ENCODE data around the gene FXN.
A peak's percentile ranks its signal among the peaks of the same experiment; 100 is the strongest.
"Not testable (repeated sequence)": the region's sequence is repeated elsewhere in the genome, so short reads cannot be mapped to it uniquely, and the experiment has no call there.

Gene FXN

GRCh38 chr9:69104830-69105527 is 69.4 kb downstream of the FXN start:
- DNase-seq (ENCODE audit: low read depth): no peak

DNA sequence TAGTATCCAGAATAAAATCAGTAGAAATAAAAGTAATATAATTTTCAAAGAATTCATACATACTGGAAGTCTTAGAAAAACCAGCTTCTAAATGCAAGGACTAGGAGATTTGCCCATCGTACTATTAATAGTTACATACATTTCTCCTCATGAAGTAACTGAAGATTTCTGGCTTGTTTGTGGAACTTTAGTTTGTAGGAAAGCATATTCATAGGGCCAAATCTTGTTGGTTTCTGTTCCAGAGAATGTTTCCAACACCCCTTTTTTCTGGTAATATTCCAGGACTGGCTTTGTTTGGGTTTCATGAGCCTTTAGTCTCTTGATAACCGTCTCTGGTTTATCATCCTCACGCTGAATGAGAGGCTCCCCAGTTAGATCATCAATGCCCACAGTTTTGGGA is 72.2 kb downstream of the FXN start:
- DNase-seq (ENCODE audit: low read depth): no peak

- not testable (repeated sequence) for DNase-seq (ENCODE audit: low read depth)
These were observed 73.2 kb downstream of the FXN start for GRCh38 chr9:69108706-69109105.

DNA sequence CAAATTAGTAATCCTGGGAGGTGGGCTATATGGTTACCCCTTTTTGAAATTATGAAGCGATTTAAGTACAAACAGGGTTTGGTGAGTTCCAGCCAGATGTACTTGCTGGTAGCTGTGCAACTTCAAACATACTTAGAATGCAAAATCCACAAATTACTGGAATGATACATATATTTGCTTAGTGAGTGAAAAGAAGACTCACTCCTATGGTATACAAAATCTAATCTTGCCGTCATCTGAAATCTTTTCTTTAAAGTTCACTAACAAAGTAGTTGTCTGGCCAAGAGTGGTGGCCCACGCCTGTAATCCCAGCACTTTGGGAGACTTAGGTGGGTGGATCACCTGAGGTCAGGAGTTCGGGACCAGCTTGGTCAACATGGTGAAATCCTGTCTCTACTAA is 73.6 kb downstream of the FXN start:
- no peak for DNase-seq (ENCODE audit: low read depth)

DNA sequence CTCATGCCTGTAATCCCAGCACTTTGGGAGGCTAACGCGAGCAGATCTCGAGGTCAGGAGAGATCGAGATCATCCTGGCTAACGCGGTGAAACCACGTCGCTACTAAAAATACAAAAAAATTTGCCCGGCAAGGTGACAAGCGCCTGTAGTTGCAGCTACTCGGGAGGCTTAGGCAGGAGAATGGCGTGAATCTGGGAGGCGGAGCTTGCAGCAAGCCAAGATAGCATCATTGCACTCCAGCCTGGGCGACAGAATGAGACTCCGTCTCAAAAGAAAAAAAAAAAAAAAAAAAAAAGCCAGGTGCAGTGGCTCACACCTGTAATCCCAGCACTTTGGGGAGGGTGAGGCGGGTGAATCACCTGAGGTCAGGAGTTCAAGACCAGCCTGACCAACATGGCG is 77.1 kb downstream of the FXN start:
- DNase-seq (ENCODE audit: low read depth): not testable (repeated sequence)

GRCh38 chr9:69115621-69116020 is 80.1 kb downstream of the FXN start:
- no peak for DNase-seq (ENCODE audit: low read depth)

DNA sequence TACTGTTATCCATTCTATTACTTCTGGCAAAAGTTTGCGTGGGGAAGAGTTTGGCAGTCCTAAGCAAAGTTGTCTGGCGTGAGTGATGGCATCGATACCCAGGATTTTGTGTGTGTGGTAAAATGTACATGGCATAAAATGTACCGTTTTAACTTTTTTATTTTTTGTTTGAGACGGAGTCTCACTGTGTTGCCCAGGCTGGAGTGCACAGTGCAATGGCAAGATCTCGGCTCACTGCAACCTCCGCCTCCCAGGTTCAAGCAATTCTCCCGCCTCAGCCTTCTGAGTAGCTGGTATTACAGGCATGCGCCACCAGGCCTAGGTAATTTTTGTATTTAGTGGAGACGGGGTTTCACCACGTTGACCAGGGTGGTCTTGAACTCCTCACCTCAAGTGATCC is 83.1 kb downstream of the FXN start:
- DNase-seq (ENCODE audit: low read depth): no peak

GRCh38 chr9:69120380-69121154 is 85.0 kb downstream of the FXN start:
- DNase-seq (ENCODE audit: low read depth): no peak

DNA sequence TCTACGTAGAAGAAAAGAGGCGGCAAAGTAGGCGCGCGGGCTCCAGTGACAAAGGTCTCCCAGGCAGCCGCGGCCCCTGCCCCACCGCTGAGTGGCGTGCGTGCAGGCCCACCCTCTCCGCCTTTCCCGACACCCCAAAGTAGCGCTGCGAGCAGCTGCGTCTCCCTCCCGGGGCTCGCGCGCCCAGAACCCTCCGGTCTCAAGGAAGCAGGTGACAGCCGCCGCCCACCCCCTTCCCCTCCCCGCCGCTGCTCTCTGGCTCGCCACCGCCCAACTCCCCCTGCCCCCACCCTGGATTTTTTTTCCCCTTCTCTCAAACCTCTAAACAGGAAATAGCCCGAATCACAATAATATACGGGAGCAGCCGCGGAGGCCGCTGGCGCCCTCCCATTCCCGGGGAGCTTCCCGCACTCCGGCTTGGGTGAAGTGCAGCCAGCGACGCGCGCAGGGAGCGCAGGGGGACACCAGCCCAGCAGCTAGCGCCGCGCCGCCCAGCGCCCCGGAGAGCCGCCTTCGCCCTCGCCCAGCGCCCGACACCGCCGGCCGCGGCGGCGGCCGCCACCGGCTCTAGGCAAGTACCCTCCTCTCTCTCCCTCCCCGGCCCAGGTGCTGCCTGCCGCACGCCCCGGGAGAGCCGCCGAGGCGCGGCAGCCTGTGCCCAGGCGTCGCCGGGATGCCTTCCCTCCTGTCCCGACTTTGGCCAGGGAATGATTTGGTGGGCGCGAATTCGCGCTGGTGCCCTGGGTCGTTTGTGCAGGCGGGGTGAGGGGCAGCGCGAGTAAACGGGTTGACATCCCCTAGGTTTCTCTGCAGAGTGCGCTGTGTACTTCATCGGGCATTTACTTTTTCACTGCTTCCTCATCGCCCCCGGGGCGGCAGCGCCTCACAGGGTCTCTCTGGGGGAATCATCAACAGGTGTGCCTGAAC is 85.9 kb downstream of the FXN start:
- DNase-seq (ENCODE audit: low read depth): no peak

- DNase-seq (ENCODE audit: low read depth): no peak
These were observed 86.6 kb downstream of the FXN start for GRCh38 chr9:69122082-69122548.

DNA sequence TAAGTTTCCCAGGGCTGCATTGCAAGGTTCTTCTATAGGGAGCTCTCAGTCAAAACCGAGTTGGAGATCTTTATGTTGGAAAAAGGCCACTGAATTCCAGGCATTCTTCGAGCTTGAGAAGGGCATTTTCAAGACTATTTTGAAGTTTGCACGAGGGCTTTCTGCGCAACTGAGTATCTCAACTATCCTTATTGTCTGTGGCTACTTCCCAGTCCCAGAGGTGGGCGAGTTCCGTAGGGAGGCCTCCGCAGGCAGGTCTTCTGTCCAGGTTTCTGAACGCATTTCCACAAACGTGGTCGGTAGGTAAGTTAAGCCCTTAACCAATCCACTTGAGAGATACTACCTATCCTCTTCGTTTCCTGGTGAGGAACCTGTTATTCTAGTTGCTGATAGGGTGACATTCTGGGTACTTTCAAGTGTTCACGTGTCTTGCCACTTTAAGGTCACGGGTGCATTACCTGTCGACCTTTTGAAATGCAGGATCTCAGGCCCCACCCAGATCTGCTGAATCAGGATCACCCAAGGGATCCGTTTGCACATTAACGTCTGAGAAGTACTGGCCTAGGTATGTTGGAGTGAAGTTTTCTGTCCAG is 87.1 kb downstream of the FXN start:
- no peak for DNase-seq (ENCODE audit: low read depth)

- peak; percentile 56 for DNase-seq (ENCODE audit: low read depth)
These were observed 95.2 kb downstream of the FXN start for GRCh38 chr9:69130456-69131441.

DNA sequence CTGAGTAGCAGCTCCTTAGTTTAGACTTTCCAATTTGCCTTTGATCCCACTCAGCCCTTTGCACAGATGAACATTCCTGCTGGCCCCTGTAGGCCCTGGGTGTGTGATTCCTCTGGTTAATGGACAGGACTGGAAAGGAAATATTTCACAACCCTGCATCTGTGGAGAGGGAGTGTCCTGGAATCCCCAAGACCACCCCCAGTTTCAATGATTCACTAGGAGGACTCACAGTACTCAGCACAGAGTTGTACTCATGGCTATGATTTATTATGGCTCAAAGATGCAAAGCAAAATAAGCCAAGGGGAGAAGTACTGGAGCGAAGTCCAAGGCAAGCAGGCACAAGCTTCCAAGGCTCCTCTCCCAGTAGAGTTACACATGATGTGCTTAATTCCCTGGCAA is 96.1 kb downstream of the FXN start:
- no peak for DNase-seq (ENCODE audit: low read depth)

DNA sequence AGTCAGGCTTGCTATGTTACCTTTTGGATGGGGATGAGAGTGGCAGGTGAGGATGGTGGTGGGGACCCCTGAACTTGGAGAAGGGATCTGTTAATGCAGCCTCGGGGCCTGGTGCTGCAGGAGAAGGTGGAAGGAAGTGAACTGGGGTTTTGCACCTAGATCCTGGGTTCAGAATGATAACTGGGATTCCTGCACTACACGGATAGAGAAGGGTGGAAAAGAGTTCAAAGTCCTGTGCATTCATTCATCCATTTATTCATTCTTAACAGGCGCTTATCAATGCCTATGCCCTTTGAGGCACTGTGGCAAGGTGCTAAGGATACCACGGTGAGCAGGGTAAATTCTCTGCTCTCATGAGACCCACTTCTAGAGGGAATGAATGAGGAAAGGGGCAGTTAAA is 96.8 kb downstream of the FXN start:
- DNase-seq (ENCODE audit: low read depth): no peak

DNA sequence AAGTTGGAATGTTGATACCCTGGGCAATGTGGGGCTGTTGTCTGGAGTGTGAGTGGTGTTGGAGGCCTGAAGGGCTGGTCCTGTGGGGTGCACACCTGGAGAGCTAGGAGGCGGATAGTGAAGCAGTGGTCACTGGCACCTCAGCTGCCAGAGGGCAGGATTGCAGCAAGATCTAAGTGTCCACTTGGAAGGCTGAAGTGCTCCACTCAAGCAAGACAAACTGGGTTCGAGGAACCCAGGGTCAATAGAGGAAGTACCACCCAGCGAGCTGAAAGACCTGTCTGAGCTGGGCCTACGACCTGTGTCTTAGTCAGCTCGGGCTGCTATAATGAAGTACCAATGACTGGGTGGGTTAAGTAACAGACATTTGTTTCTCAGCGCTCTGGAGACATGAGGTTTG is 98.9 kb downstream of the FXN start:
- no peak for DNase-seq (ENCODE audit: low read depth)

GRCh38 chr9:69136185-69136584 is 100.6 kb downstream of the FXN start:
- DNase-seq (ENCODE audit: low read depth): no peak

GRCh38 chr9:69136779-69137178 is 101.2 kb downstream of the FXN start:
- no peak for DNase-seq (ENCODE audit: low read depth)

DNA sequence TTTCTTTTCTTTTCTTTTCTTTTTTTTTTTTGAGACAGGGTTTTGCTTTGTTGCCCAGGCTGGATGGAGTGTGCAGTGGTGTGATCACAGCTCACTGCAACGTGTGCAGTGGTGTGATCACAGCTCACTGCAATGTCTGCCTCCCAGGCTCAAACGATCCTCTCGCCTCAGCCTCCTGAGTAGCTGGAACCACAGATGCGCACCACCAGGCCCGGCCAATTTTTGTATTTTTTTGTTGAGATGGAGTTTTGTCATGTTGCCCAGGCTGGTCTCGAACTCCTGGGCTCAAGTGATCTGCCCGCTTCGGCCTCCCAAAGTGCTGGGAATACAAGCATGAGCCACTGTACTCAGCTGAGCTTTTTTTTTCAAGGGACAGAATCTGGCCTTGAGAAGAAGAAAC is 101.8 kb downstream of the FXN start:
- DNase-seq (ENCODE audit: low read depth): no peak

DNA sequence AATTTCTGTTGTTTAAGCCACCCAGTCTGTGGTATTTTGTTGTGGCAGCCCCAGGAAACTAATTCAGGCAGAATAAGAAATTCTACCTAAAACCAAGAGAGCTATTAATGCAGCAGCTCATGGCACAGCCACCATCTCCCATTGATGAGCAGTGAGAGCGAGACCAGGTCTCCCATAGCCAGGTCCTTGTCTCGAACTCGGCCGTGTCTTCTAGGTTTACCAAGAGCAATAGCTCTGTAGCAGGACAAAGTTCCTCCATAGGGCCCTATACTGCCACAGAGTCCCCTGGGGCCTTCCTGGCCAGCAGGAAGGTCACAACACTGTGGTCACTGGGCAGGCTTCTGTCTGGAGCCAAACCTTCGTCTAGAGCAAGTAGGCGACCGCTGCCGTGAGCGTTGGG is 104.0 kb downstream of the FXN start:
- no peak for DNase-seq (ENCODE audit: low read depth)

DNA sequence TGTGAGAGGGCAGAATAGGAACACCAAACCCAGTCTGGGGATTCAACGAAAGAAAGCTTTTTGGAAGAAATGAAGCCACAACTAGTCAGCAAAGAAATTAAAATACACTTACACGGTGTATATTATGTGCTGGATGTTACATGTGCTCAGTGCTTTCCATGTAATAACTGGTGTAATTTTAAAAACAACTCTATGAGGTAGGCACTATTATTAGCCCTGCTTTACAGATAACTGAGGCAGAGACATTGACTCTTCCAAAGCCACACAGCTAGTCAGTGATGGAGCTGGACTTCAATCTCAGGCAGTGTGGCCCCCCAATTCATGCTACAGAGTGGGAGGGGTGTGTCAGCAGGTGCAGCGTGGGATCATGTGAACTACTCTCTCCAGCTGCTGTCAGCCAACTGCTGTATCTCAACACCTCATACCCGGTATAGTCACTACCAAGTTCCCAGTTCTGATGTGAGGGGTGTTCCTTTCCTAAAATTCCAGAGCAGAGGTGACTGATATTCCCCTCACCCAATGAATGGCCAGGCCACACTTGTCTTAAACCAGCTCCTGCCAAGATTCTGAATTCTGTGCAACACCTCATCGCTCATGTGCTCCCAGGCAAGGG is 104.7 kb downstream of the FXN start:
- DNase-seq (ENCODE audit: low read depth): no peak
